ENCODE measurements around the gene SYNPO2.
"Not testable (repeated sequence)": the region's sequence is repeated elsewhere in the genome, so short reads cannot be mapped to it uniquely, and the experiment has no call there.

SYNPO2 gene

DNA sequence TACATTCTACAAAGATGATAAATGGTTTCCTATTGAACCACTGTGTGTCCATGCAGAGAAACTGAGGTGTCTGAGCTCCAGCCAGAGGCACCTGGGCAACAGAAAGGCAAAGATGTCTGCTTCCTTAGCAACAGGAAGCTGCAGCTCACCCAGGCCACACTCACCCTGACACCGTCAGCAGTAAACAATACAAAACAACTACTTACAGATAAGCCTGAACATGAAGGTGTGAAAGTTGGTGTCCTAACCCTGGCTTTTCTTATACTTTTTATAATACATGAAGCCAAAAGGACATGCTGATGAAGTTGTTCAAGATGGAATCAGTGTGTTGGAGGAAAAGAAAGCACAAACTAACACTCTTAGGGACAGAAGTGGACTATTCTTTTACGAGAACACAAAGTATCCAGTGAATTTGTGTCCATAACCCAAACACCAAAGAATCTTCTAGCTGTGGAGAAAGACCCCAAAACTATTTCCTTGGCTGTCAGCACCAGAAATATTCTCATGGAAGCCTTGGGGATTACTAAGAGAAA lies 117.3 kb downstream of the SYNPO2 start:
- peaks cover 3% of the 10 kb centered on the region for H3K9me3 Mint-ChIP-seq
- H3K27ac Mint-ChIP-seq = no peak overlapping the region
- TF ChIP-seq, protein P1, sequence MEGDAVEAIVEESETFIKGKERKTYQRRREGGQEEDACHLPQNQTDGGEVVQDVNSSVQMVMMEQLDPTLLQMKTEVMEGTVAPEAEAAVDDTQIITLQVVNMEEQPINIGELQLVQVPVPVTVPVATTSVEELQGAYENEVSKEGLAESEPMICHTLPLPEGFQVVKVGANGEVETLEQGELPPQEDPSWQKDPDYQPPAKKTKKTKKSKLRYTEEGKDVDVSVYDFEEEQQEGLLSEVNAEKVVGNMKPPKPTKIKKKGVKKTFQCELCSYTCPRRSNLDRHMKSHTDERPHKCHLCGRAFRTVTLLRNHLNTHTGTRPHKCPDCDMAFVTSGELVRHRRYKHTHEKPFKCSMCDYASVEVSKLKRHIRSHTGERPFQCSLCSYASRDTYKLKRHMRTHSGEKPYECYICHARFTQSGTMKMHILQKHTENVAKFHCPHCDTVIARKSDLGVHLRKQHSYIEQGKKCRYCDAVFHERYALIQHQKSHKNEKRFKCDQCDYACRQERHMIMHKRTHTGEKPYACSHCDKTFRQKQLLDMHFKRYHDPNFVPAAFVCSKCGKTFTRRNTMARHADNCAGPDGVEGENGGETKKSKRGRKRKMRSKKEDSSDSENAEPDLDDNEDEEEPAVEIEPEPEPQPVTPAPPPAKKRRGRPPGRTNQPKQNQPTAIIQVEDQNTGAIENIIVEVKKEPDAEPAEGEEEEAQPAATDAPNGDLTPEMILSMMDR (IDR thresholded peaks at IDR 0.05) = no peak
- H3K27me3 Mint-ChIP-seq (ENCODE audit: low read depth, poor library complexity) = peaks cover 7% of the 10 kb centered on the region
- no peak for DNase-seq
- no peaks in the 10 kb centered on the region for H3K36me3 Mint-ChIP-seq (ENCODE audit: low read depth)
- H3K4me3 Mint-ChIP-seq = no peak overlapping the region
- no peaks in the 10 kb centered on the region for H3K4me1 Mint-ChIP-seq

DNA sequence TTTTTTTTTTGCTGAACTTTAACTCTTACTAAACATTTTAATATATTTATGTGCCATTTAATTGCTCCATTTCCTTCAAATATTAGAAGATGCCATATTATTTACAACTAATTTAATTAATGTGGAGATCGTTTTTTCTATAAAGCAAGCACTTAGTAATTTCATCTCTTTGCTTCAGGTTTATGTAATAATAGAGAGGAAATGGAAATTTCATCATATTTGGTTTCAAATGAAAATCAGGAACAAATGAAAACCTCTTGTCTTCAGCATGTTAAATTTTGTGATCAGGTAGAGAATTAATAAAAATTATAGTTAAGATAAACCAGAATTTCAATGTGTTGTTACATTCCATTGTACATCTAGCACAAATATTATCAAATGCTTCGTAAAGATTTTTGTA lies 120.1 kb downstream of the SYNPO2 start:
- H3K4me3 Mint-ChIP-seq = no peak overlapping the region
- no peaks in the 10 kb centered on the region for H3K4me1 Mint-ChIP-seq
- H3K27ac Mint-ChIP-seq = no peak overlapping the region
- H3K9me3 Mint-ChIP-seq = peaks cover 3% of the 10 kb centered on the region
- no peak for DNase-seq
- H3K27me3 Mint-ChIP-seq (ENCODE audit: low read depth, poor library complexity) = peaks cover 4% of the 10 kb centered on the region
- H3K36me3 Mint-ChIP-seq (ENCODE audit: low read depth) = no peaks in the 10 kb centered on the region
- TF ChIP-seq, protein P1 (IDR thresholded peaks at IDR 0.05) = no peak

DNA sequence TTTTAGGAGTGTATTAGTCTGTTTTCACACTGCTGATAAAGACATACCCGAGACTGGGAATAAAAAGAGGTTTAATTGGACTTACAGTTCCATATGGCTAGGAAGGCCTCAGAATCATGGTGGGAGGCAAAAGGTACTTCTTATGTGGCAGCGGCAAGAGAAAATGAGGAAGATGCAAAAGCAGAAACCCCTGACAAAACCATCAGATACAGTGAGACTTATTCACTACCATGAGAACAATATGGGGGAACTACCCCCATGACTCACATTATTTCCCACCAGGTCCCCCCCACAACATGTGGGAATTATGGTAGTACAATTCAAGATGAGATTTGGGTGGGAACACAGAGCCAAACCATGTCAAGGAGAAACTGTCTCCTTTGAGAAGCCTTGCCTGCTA lies 121.6 kb downstream of the SYNPO2 start:
- not testable (repeated sequence) for DNase-seq; H3K36me3 Mint-ChIP-seq (ENCODE audit: low read depth); H3K9me3 Mint-ChIP-seq; H3K27ac Mint-ChIP-seq; H3K27me3 Mint-ChIP-seq (ENCODE audit: low read depth, poor library complexity); H3K4me3 Mint-ChIP-seq; H3K4me1 Mint-ChIP-seq

DNA sequence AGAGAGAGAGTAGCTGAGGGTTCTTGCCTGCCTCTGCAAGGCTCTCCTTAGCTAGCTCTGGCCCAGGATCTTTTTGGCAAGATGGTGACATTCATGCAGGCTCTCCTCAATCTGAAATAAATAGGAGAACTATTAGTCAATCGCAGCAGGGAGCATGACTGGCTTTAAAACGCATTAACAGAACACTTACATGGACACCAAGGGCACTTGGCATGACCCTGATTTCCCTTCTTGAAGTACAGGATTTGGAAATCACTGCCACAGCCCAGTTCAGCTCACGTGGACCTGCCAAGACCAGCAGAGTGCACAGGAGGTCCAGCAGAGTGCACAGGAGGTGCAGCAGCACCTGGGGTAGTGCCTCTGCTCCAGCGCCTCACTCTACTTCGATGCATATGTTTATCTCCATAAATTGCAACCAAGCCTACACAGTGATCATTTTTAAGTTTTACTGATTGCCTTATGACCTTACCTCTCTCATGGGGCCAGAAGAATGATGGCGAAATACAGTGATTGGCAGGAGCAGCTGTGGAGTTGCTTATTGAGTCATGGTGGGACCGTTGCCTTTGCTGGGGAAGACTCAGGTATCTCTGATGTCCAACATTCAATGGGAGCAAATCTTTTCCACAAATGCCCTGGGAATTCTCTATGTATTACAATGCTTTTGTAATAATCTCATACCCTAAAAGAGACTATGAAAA lies 122.4 kb downstream of the SYNPO2 start:
- Mint-ChIP-seq H3K27me3 (ENCODE audit: low read depth, poor library complexity) (peaks cover 4% of the 10 kb centered on the region), H3K4me1 (no peaks in the 10 kb centered on the region), H3K9me3 (no peaks in the 10 kb centered on the region), H3K27ac (no peak overlapping the region), H3K4me3 (no peak overlapping the region), H3K36me3 (ENCODE audit: low read depth) (no peaks in the 10 kb centered on the region)
- DNase-seq = no peak
- TF ChIP-seq, protein P1 (IDR thresholded peaks at IDR 0.05) = no peak

DNA sequence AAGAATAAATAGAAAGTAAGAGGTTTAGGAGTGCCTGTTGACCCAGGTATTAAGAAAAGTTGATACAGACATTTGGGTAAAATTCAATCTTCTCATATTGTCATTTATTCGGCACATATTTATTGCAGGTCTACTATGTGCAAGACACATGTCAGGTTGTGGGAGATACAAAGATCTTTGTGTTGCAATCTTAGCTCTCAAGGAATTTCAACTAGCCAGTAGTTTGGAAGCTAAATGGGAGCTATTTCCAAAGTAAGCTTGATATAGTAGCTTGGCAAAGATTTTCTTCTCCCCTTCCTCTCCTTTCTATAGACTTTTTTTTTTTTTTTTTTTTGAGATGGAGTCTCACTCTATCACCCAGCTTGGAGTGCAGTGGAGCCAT lies 122.9 kb downstream of the SYNPO2 start:
- TF ChIP-seq, protein P1 (IDR thresholded peaks at IDR 0.05) = no peak

DNA sequence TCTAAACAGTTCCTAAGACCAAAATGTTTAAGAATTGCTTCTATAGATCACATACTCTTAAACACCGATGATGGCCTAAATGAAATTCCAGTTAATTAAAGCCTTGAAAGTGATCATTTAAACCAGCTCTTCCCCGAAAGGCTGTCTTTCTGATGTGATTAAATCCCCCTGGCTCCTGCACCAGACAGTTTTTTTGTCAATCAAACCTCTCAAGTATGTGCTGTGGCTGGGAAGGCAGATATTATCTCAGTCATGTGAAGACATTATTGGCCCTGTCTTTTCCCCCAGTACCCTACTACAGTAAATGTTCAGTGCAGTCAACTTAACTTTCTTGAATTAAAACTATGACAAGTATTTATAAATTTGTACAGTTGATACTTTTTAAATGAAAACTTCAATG lies 126.0 kb downstream of the SYNPO2 start:
- no peak overlapping the region for H3K4me3 Mint-ChIP-seq
- H3K9me3 Mint-ChIP-seq = no peaks in the 10 kb centered on the region
- no peak overlapping the region for H3K27ac Mint-ChIP-seq
- H3K27me3 Mint-ChIP-seq (ENCODE audit: low read depth, poor library complexity) = peaks cover 4% of the 10 kb centered on the region
- no peaks in the 10 kb centered on the region for H3K36me3 Mint-ChIP-seq (ENCODE audit: low read depth)
- no peak for DNase-seq
- TF ChIP-seq, protein P1 (IDR thresholded peaks at IDR 0.05) = no peak
- no peaks in the 10 kb centered on the region for H3K4me1 Mint-ChIP-seq

More for the DNA sequence above, 122.9 kb downstream of the SYNPO2 start:
- DNase-seq = no peak
- H3K27ac Mint-ChIP-seq = no peak overlapping the region
- H3K36me3 Mint-ChIP-seq (ENCODE audit: low read depth) = no peaks in the 10 kb centered on the region
- H3K4me1 Mint-ChIP-seq = no peaks in the 10 kb centered on the region
- peaks cover 8% of the 10 kb centered on the region for H3K27me3 Mint-ChIP-seq (ENCODE audit: low read depth, poor library complexity)
- no peak overlapping the region for H3K4me3 Mint-ChIP-seq
- H3K9me3 Mint-ChIP-seq = no peaks in the 10 kb centered on the region

Measured in nephron progenitor cell (in vitro differentiated cells).